ENCODE results near the gene MYO3B. TPM values are rescaled to one million over a fixed set of nuclear protein-coding genes. Genes with fewer than 3 reads are reported as not detected.
"Not testable (repeated sequence)": the region's sequence is repeated elsewhere in the genome, so short reads cannot be mapped to it uniquely, and the experiment has no call there.

MYO3B gene
- polyA plus RNA-seq, 2 of the 4 experiments (the other 2 are of a cell fraction), result 0.01 TPM; not detected in 1

DNA sequence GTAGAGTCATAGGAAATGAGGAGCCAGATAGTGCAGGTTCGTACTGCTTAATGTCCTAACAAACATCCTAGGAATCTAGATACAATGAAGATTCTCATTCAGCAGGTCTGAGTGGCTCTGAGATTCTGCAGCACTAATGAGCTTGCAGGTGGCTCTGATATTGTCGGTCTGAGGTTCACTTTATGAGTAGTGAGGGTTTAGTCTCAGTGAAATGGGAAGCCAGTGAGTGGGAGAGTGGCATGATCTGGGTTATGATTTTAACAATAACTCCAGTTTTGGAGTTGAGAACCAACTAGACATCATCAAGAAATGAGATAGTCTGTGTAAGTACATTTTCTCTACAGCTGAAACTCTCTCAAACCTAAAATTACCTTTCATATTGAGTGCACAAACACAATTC lies 370.4 kb downstream of the MYO3B start:
- WGBS (ENCODE audit: missing lambda C conversion rate), result 4% methylated on average over 2 of the region's 2 CpGs
- no peak overlapping the region for H3K4me3 ChIP-seq
- no peak for FAIRE-seq
- CTCF ChIA-PET, result no interaction called here
- no peak for DNase-seq (ENCODE audit: low read depth in 1 of 2, low spot score in 1 of 2)
- TF ChIP-seq, protein P1, sequence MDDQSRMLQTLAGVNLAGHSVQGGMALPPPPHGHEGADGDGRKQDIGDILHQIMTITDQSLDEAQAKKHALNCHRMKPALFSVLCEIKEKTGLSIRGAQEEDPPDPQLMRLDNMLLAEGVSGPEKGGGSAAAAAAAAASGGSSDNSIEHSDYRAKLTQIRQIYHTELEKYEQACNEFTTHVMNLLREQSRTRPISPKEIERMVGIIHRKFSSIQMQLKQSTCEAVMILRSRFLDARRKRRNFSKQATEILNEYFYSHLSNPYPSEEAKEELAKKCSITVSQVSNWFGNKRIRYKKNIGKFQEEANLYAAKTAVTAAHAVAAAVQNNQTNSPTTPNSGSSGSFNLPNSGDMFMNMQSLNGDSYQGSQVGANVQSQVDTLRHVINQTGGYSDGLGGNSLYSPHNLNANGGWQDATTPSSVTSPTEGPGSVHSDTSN (IDR thresholded peaks at IDR 0.05), result no peak
- TF ChIP-seq ZNF302 (CRISPR knock-in tag; IDR thresholded peaks at IDR 0.05), result no peak
- TF ChIP-seq, protein P2, sequence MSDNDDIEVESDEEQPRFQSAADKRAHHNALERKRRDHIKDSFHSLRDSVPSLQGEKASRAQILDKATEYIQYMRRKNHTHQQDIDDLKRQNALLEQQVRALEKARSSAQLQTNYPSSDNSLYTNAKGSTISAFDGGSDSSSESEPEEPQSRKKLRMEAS (IDR thresholded peaks at IDR 0.05), result no peak
- TF ChIP-seq NPAS2 (CRISPR knock-in tag; IDR thresholded peaks at IDR 0.05; ENCODE audit: borderline replicate concordance), result no peak
- TF ChIP-seq HOXB5 (CRISPR knock-in tag; IDR thresholded peaks at IDR 0.05), result no peak
- TF ChIP-seq EHMT2 (IDR thresholded peaks at IDR 0.05; ENCODE audit: low read depth), result no peak
- peaks cover 25% of the 10 kb centered on the region for H3K9me3 ChIP-seq
- POLR2A ChIA-PET, result no interaction called here
- H3K4me1 ChIP-seq, result no peaks in the 10 kb centered on the region
- no peak overlapping the region for H3K27ac ChIP-seq
- H3K4me2 ChIP-seq, result no peak overlapping the region
- no peak for ATAC-seq

DNA sequence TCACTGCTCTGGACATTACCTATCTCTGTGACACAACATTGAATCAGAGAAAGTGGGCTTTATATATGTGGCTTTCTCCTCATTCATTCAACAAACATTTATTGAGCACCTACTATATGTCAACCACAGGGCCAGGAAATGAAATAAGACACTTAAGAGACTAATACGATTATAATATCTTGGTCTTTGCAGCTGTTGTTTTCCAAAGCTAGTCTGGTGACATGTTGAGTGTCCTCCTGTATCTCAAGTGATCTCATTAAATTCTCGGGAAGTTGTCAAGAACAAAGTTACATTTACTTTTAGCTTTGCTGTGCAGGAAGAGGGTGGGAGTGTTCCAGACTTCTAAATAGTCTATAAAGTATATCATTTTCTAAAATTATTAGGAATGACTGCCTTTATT lies 372.6 kb downstream of the MYO3B start:
- 7% methylated on average over 2 of the region's 2 CpGs for WGBS (ENCODE audit: missing lambda C conversion rate)
- FAIRE-seq (no peak), DNase-seq (ENCODE audit: low read depth in 1 of 2, low spot score in 1 of 2) (no peak), ATAC-seq (no peak)
- no peak overlapping the region for H3K4me3 ChIP-seq
- ChIA-PET CTCF (no interaction called here), POLR2A (no interaction called here)
- H3K9me3 ChIP-seq, result peaks cover 16% of the 10 kb centered on the region
- no peak overlapping the region for H3K27ac ChIP-seq
- H3K4me1 ChIP-seq, result no peaks in the 10 kb centered on the region
- TF ChIP-seq CBX8 (IDR thresholded peaks at IDR 0.05), result no peak
- no peak for TF ChIP-seq HOXB13 (CRISPR knock-in tag; IDR thresholded peaks at IDR 0.05; ENCODE audit: low read depth)
- no peak overlapping the region for H3K4me2 ChIP-seq

DNA sequence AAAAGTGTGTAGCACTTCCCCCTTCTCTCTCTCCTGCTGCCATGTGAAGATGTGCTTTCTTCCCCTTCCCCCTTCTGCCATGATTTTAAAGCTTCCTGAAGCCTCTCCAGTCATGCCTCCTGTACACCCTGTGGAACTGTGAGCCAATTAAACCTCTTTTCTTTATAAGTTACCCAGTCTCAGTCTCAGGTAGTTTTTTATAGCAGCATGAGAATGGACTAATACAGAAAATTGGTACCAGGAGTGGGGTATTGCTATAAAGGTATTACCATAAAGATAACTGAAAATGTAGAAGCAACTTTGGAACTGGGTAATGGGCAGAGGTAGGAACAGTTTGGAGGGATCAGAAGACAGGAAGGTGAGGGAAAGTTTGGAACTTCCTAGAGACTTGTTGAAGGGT lies 374.0 kb downstream of the MYO3B start:
- H3K27ac ChIP-seq; FAIRE-seq; ATAC-seq; POLR2A ChIA-PET; H3K4me3 ChIP-seq; CTCF ChIA-PET; H3K4me1 ChIP-seq; H3K4me2 ChIP-seq; DNase-seq (ENCODE audit: low read depth in 1 of 2, low spot score in 1 of 2): not testable (repeated sequence)
- H3K9me3 ChIP-seq, result peaks cover 16% of the 10 kb centered on the region

DNA sequence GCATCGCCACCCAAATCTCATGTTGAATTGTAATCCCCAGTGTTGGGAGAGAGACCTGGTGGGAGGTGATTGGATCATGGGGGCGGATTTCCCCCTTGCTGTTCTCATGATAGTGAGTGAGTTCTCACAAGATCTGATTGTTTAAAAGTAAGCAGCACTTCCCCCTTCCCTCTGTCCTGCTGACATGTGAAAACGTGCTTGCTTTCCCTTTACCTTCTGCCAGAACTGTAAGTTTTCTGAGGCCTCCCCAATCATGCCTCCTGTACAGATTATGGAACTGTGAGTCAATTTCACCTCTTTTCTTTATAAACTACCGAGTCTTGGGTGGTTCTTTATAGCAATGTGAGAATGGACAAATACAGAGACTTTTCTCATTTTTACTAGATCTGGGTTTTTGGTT lies 375.8 kb downstream of the MYO3B start:
- Histone ChIP-seq H3K27ac (no peak overlapping the region), H3K4me3 (no peak overlapping the region), H3K4me2 (no peak overlapping the region), H3K9me3 (peaks cover 16% of the 10 kb centered on the region), H3K4me1 (no peaks in the 10 kb centered on the region)
- ATAC-seq (no peak), FAIRE-seq (no peak), DNase-seq (ENCODE audit: low read depth in 1 of 2, low spot score in 1 of 2) (no peak)
- TF ChIP-seq, protein P3, sequence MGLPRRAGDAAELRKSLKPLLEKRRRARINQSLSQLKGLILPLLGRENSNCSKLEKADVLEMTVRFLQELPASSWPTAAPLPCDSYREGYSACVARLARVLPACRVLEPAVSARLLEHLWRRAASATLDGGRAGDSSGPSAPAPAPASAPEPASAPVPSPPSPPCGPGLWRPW (IDR thresholded peaks at IDR 0.05), result no peak
- TF ChIP-seq NFE2L2 (conservative IDR thresholded peaks at IDR 0.05; ENCODE audit: low read length) (no peak), SMC3 (IDR thresholded peaks at IDR 0.05) (no peak), BHLHE40 (IDR thresholded peaks at IDR 0.05; ENCODE audit: low read depth, low read length) (no peak), E2F6 (IDR thresholded peaks at IDR 0.05; ENCODE audit: borderline replicate concordance, low read depth) (no peak), EP300 (IDR thresholded peaks at IDR 0.05) (no peak), KDM1A (IDR thresholded peaks at IDR 0.05; ENCODE audit: low read depth) (no peak), JUNB (IDR thresholded peaks at IDR 0.05) (no peak), RFX5 (IDR thresholded peaks at IDR 0.05) (no peak), PHF8 (IDR thresholded peaks at IDR 0.05; ENCODE audit: borderline replicate concordance, low read depth) (no peak), POLR2AphosphoS2 (conservative IDR thresholded peaks at IDR 0.05; ENCODE audit: low read length) (no peak), MAFK (IDR thresholded peaks at IDR 0.05; ENCODE audit: partially characterized antibody) (no peak)
- TF ChIP-seq, protein P4, sequence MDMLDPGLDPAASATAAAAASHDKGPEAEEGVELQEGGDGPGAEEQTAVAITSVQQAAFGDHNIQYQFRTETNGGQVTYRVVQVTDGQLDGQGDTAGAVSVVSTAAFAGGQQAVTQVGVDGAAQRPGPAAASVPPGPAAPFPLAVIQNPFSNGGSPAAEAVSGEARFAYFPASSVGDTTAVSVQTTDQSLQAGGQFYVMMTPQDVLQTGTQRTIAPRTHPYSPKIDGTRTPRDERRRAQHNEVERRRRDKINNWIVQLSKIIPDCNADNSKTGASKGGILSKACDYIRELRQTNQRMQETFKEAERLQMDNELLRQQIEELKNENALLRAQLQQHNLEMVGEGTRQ (IDR thresholded peaks at IDR 0.05), result no peak
- 23% methylated on average over 4 of the region's 4 CpGs for WGBS (ENCODE audit: missing lambda C conversion rate)
- CTCF ChIA-PET, result no interaction called here
- POLR2A ChIA-PET, result no interaction called here
